Measurements from ENCODE around the gene DNM2.
"Not testable (repeated sequence)": the region's sequence is repeated elsewhere in the genome, so short reads cannot be mapped to it uniquely, and the experiment has no call there.

Gene DNM2

DNA sequence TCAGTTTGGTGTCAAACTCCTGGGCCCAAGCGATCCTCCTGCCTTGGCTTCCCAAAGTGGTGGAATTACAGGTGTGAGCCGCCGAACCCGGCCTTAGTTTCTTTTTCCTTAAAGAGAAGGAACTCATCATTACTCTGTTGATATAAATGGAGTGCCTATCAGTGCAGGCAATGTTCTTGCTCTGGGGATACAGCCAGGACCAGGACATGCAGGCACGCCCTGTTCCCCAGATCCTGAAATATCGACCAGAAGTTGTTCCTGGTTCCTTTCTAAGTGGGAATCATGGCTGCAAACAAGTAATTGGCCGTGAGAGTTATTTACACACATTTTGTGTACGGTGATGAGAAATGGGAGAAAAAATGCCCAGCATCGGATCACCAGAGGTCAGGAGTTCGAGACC, 8.4 kb downstream of the DNM2 start:
- no peak for DNase-seq (ENCODE audit: low read depth)

DNA sequence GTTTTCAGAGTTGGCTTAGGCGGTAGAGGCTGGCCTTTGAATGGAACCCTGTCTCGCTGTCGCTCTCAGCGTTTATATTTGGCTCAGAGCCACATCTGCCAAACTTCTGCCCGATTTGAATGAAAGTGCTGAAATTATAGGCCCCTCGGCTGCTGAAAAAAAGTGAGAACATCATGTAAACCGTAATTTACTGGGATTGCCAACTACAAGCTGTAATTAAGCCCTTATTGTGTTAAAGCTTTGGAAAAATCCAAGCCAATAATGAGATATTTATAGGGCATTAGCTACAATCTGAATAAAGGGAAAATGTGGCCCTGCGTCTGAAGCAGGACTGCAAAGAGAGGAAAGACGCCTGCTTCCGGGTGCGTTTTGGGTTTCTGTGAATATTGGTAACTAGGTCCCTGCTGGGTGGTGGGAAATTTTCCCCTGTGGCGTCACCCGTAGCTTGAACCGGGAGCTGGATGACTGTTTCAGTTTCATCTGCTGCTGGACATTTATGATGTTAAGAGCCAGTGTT, 9.9 kb downstream of the DNM2 start:
- no peak for DNase-seq (ENCODE audit: low read depth)

DNA sequence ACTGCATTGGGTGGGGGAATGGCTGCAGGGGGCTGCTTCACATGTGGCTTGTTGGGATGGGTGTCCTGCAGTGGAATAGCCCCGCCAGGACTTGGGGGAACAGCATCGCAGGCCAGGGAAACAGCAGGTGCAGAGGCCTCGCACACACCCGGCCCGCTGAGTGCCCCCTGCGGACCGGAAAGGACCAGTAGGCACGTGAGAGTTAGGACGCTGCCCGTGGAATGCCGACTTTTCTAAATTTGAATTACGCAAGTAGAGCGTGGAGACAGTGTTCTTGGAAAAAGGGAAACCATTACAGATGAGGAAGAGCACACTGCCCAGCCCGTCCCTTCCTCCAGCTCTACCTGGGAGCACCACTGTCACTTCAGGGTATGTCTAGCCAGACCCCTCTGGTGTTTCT, 11.5 kb downstream of the DNM2 start:
- no peak for DNase-seq (ENCODE audit: low read depth)

DNA sequence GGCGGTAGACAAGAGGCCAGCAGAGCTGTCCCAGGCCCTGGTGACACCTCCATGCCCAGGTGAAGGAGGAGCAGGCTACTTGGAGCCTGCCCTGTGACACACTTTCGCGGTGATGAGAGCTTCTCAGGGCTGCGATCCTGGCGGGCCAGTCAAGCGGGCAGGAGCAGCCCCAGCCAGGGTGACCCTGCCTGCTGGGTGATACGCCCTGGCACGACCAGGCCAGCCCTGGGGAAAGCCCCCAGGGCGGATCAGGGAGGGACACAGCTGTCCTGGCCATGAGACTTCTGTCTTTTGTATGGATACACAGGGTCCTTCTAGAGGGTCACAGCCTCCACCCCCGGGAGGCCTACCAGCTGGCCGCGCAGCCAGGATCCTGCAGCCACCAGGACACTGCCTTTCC, 13.1 kb downstream of the DNM2 start:
- no peak for DNase-seq (ENCODE audit: low read depth)

DNA sequence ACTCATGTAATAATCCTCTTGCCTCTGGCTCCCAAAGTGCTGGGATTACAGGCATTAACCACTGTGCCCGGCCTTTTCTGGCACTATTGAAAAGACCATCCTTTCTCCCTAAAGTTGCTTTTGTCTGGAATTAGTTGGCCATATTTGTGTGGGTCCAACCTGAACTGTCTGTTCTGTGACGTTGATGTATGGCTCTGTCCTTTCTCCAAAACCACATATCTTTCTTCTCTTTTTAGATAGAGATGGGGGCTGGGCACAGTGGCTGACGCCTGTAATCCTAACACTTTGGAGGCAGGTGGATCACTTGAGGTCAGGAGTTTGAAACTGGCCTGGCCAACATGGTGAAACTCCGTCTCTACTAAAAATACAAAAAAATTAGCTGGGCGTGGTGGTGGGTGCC, 17.9 kb downstream of the DNM2 start:
- no peak for DNase-seq (ENCODE audit: low read depth)

DNA sequence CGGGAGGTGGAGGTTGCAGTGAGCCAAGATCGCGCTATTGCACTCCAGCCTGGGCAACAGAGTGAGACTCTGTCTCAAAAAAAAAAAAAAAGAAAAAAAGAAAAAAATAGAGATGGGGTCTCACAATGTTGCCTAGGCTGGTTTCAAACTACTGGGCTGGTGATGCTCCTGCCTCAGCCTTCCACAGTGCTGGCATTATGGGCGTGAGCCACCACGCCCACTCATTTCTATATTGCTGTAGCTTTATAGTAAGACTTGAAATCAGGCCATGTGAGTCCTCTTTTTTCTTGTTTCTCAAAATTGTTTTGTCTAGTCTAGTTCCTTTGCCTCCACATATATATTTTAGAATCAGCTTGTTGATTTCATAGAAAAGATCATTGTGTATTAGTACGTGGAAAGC, 18.3 kb downstream of the DNM2 start:
- DNase-seq (ENCODE audit: low read depth) = no peak

DNA sequence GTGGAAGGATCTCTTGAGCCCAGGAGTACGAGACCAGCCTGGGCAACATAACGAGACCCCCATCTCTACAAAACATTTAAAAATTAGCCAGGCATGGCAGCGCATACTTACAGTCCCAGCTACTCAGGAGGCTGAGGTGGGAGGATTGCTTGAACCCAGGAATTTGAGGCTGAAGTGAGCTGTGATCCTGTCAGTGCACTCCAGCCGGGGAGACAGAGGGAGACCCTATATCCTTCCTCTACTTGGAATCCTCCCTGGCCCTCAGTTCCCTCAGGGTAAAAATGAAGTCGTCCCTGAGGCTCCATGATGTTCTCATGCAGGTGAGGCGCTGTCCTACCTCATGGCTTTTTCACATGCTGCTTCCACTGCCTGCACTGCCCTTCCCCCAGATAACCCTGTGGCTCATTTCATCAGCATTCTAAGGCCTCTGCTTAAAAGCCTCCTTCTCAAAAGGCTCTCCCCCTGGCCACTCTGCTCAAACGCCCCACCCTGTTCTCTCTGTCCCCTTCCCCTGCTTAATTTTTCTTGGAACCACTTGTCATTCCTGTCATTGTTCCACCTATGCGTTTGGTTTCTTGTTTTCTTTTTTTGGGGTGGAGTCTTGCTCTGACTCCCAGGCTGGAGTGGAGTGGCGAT, 19.2 kb downstream of the DNM2 start:
- DNase-seq (ENCODE audit: low read depth) = no peak

DNA sequence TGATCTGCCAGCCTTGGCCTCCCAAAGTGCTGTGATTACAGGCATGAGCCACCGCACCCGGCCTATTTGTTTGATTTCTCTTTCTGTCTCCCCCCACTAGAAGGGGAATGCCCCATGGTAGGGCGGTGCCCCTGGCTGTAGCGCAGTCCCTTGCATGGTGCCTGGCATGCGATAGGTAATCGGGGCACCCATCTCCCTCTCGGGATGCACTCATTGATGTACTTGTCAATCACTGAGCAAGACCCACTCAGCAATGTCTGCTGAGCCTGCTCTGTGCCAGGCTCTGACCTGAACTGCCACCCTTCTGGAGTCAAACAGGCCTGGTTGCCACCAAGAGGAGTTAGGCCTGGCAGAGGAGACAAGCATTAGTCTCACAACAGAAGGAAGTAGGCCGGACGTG, 19.8 kb downstream of the DNM2 start:
- DNase-seq (ENCODE audit: low read depth) = no peak

DNA sequence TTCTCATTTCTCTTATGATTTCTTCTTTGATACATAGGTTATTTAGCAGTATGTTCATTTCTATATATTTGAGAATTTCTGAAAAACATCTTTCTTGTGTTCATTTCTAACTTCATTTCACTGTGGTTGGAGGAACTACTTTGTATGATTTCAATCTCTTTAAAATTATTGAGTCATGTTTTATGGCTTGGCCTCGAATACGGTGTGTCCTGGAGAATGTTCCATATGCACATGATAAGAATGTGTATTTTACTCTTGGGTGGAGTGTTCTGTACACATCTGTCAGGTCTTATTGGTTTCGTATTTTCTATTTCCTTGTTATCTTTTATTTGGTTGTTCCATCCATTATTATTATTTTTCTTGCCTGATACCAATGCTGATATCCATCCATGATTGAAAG, 22.9 kb downstream of the DNM2 start:
- no peak for DNase-seq (ENCODE audit: low read depth)

DNA sequence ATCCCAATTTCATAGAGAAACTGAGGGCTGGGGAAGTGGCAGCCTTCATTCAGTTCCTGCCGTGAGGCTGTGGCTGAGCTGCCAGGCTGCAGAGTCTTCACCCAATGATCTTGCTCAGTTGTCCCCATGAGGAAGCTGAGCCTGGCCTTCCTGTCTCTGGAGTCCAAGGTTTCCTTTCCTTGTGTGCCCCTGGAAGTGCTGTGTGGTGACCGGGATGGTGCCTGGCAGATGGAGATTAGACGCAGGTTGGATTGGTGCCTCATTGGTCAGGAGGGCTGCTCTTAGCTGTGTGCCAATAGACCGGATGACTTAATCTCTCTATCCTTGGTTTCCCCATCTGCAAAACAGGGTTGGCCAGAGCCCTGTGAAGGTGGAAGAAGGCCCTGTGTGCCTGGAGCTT, 24.6 kb downstream of the DNM2 start:
- no peak for DNase-seq (ENCODE audit: low read depth)

DNA sequence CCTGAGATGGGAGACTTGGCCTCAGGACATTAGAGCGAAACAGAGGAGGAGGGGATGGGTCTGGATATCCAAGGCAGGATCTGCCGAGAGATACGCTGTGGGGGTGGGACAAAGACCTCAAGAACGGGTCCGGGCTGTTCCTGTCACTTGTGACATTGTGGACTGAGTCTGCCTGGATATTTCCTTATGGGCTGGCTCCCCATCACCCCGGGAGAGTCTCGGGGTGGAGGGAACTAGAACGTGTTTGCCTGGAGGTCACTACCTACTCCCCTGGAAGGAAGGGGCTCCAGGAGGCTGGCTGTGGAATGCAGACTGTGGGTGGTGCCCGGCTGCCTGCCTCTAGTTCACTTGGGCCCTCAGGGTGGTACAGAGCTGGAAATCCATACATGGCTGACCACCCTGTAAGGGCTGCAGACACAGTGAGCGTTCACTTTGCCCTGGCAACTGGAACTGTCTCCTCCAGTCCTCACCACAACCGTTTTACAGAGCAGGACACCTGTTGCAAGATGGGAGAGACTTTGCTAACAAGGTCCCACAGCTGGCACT, 26.4 kb downstream of the DNM2 start:
- DNase-seq (ENCODE audit: low read depth) = no peak

DNA sequence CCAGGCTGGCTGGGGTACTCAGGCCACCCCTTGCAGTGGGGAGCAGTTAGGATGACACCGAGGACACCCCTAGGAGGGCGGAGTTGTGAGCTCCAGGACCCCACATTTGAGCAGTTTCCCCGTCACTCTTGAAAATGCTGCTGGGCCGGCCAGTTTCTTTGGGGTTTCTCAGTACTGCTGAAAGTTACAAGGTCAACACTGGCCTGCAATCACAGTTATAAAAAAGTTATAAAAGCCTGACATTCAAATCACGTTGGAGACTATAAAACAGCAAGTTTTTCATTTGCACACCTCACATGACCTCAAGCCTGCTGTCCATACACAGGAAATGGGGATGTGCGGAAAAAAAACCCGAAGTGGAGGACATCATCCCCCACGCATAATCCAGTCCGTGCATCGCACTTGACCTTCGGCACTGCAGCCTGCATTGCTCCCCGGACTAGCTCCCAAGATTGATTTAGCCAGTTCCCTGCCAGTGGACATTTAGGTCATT, 27.0 kb downstream of the DNM2 start:
- no peak for DNase-seq (ENCODE audit: low read depth)

DNA sequence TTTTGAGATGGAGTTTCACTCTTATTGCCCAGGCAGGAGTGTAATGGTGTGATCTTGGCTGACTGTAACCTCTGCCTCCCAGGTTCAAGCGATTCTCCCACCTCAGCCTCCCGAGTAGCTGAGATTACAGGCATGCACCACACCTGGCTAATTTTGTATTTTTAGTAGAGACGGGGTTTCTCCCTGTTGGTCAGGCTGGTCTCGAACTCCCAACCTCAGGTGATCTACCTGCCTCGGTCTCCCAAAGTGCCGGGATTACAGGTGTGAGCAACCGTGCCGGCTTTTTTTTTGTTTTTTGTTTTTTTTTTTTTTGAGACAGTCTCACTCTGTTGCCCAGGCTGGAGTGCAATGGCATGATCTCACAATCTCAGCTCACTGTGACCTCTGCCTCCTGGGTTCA, 28.6 kb downstream of the DNM2 start:
- not testable (repeated sequence) for DNase-seq (ENCODE audit: low read depth)

DNA sequence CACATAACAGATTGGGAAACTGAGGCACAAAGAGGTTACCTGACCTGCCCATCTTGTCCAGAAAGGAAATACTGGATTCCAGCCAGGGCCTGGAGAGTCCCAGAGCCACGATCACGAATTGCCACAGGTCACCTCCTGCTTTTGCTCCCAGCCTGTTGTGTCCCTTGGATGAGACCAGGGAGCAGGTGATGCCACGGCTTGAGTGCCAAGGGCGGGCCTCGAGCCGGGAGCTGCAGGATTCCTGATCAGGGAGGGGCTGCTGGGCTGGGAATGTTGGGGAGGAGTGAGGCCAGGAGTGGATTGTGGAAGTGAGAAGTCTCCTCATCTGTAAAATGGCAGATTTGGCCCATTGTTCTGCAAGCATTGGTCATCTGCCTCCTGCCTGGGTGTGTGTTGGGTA, 29.4 kb downstream of the DNM2 start:
- DNase-seq (ENCODE audit: low read depth) = no peak

DNA sequence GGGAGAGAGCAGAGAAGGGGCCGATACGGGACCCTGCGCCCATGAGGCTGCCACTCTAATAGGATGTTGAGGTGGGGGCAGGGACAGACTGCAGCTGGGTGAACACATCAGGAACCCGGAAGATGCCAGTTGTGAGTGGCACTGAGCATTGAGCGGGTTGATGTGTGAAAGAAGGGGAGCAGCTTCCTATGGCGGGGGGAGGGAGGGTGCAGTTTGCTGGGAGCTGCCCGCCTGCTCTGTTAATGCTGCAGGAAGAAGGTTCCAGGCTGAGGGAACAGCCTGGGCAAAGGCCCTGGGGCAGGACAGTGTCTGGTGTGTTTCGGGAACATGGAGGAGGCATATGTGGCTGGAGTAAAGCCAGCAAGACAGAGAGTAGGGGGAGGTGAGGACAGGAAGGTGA, 29.8 kb downstream of the DNM2 start:
- DNase-seq (ENCODE audit: low read depth) = no peak

DNA sequence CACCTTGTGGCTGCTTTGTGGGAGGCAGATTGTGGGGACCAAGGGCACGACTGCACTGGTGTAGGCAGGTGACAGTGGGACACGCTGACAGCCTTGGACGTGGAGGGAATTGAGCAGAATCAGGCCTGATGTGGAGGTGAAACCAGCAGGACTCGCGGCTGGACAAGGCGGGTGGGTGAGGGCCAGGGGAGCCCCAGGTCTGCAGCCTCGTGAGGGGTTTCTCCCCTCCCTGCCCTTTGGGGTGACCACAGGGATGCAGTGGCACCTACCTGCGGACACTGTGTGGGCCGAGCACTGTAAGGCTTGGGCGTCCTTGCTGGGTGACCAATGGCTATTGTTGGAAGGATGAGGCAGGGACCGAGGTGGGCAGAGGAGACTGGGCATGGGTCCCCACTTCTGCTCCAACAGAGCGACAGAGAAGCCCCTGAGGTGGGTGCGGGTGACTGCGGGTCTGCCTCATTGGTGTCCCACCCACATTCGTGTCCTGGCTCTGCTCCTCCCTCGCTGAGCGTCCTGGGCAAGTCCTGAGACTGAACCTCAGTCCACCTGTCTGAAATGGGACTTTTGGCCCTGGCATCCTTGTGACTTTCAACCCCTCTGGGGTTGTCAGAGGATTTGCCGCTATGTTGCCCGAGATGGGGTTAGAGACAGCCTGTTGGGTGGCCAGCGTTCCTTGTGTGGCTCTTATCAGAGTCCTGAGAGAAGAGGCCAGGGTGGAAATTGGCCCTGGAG, 30.5 kb downstream of the DNM2 start:
- DNase-seq (ENCODE audit: low read depth) = no peak

DNA sequence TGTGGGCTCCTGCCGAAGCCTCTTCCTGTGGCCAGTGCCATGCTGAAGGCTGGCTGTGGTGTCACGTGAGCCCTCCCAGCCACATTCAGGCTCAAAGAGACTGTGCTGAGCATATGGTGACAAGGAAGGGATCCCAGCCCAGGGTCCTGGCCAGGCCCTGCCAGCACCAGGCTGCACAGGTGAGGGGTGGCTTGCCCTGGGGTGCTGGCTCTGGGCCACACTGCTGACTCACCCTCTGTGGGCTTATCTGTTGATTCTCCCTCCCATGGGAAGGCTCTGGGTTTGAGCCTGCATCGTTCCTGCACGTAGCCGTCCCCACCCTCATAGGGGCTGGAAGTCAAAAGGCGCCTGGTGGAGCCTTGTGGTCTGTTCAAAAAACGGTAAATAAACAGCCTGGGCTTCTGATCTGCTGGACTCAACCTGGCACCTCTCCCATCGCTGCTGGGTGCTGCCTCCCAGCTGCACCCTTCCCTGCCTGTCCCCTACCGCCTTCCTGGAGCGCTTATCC, 31.1 kb downstream of the DNM2 start:
- no peak for DNase-seq (ENCODE audit: low read depth)

DNA sequence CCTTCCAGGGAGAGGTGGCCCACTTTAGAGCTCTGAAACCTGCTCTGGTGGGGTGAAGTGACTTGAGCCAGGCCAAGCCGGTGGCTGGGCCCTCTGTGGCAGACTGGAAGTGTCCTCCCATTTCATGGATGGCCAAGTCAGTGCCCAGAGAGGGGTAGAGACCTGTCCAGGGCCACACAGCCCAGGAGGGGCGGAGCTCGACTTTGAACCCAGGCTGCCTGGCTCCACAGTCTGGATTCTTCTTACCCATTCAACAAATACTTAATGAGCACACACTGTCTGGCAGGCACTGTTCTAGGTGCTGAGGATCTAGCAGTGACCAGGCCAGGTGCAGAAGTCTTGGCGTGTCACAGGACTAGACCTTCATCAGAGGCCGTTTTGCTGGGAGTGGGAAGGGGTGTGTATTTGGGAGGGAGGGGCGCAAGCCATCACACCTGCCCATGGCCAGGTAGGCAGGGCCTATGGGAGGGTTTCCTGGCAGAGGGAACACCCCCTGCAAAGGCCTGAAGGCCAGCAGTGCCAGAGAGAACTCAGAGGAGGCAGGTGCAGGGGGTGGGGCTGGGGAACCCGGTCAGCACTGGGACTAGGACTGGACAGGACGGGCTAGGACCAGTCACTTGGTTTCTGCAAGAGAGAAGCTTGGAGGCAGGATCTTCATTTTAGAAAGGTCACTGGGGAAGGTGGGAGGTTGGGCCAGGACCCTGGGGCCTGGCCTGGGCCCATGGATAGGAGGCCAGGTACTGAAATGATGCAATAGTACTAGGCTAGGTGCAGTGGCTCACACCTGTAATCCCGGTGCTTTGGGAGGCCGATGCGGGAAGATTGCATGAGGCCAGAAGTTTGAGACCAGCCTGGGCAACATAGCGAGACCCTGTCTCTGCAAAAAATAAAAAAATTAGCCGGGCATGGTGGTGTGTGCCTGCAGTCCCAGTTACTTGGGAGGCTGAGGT, 31.8 kb downstream of the DNM2 start:
- DNase-seq (ENCODE audit: low read depth) = no peak

DNA sequence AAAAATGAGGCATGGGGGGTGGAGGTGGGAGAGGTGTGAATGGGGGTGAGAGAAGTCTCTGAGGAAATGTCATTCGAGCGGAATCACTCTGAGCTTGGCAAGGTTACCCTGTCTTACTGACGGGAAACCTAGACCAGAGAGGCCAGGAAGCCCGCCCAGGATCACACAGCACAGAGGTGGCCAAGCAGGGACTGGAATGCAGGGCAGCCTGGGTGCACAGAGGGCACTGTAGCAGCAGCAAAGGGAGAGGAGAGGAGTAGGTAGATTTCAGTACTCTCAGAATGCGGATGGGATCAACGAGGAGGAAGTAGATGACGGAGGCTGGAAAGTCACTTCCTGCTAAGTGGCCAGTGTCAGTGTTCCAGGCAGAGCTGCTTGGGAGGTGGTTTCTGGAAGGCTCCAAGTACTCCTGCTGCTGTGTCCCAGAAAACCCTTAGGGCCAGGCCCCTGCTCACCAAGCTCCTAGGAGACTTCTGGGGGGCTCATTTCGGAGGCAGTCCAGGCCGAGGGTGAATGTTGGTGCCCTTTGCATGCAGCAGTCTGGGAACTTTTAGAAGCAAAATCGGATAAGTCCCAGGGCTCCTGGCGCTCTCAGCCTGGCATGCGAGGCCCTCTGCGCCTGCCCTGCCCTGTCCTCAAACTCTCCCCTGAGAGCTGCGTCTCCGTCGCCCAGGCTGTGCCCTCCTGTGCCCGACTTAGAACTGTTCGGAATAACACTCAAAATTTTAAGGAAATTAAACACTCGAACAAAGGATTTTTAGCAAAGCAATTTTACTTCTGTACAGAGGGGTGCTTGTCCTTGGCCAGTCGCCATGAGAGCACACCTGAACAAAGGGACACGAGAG, 33.5 kb downstream of the DNM2 start:
- no peak for DNase-seq (ENCODE audit: low read depth)

DNA sequence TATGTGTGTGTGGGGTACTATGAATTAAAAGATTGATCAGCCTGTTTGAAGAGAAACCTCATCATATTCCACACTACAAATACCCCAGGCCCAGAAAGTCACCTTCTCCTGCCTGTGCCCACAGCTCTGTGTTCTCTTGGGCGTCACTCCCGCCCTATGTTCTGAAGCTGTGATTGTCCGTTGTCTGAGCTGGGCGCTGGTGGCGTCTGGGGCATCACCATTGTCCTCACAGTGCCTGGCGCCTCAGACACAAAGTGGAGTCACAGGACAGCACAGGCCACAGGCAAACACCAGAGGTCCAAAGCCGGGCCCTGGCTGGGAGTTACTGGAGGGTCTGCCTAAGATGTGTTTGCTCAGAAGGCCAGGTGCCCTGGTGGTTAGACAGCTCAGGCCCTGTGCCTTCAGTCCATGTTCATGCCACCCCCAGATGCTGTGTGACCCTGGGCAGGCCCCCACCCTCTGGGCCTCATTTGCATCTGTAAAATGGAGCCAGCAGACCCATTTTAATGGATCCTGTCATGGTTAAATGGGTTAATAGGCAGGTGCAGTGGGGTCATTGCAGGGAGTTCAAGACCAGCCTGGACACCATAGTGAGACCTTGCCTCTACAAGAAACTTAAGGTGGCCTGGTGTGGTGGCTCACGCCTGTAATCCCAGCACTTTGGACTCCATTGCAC, 34.5 kb downstream of the DNM2 start:
- no peak for DNase-seq (ENCODE audit: low read depth)

Measured in GM04504 (cell line).